ENCODE measurements around the gene LPP. TPM values are rescaled to one million over a fixed set of nuclear protein-coding genes. Genes with fewer than 3 reads are reported as not detected.

The LPP gene
- total RNA-seq, 1 experiment from 2014 or later = 0.04 TPM

- Histone ChIP-seq H3K36me3 (no peaks in the 10 kb centered on the region), H3K27me3 (no peaks in the 10 kb centered on the region), H3K9me3 (replicated peaks) (no peaks in the 10 kb centered on the region), H3K4me3 (no peak overlapping the region), H3K4me1 (no peaks in the 10 kb centered on the region), H3K27ac (no peak overlapping the region)
- DNase-seq = no peak
Observed at GRCh38 chr3:188470508-188471130, 316.7 kb downstream of the LPP start.

- Histone ChIP-seq H3K36me3 (no peaks in the 10 kb centered on the region), H3K27ac (no peak overlapping the region), H3K4me3 (no peak overlapping the region), H3K9me3 (replicated peaks) (no peaks in the 10 kb centered on the region), H3K4me1 (no peaks in the 10 kb centered on the region), H3K27me3 (no peaks in the 10 kb centered on the region)
- DNase-seq = no peak
Observed at GRCh38 chr3:188471723-188472122, 317.8 kb downstream of the LPP start.

GRCh38 chr3:188472336-188472735 lies 318.4 kb downstream of the LPP start:
- no peaks in the 10 kb centered on the region for H3K27me3 ChIP-seq
- no peaks in the 10 kb centered on the region for H3K9me3 ChIP-seq (replicated peaks)
- no peak for DNase-seq
- no peak overlapping the region for H3K27ac ChIP-seq
- no peaks in the 10 kb centered on the region for H3K4me1 ChIP-seq
- H3K4me3 ChIP-seq = no peak overlapping the region
- no peaks in the 10 kb centered on the region for H3K36me3 ChIP-seq

DNA sequence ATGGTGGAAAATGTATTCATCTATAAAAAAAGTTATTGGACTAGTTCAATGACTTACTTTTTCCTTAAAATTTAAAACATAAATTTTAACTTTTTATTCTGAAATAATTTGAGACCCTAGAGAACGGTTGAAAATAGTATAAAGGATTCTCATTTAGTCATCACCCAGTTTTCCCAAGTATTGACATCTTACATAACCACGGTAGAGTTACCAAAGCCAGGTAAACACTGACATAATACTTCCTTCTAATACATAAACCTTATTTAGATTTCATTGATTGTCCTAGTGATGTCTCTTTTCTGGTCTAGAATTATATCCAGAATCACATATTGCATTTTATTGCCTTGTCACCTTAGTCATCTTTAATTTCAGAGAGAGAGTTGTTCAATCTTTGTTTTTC lies 319.1 kb downstream of the LPP start:
- no peak overlapping the region for H3K27ac ChIP-seq
- H3K27me3 ChIP-seq = no peaks in the 10 kb centered on the region

DNA sequence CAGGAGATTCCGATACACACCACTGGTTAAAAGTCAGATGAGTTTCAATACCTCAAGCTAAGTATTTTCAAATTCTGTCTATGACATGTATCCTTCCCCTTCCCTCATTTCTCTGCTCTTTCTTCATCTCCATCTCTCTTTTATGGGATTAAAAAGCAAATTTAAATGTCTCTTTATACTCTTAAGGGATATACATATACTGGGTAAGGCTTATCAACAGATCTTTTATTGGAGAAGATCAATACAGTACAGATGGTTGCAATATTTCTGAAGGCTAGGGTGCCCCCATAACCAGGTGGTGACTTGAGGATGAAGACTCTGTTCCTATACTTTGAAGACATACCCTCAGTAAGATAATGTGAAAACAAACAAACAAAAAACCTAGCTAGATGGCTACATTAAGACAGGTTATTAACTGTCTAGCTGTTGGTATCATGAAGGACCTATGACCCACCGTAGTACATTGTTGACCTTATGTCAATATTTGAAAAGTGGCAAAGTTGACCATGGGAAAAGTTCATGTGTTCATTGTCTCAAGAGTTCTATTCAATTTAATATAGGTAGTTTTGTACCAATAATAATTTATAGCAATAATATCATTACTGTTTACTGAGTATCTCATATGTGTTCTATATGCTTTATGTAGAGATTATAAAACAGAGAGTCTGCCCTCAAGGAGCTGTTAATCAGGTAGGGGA lies 319.8 kb downstream of the LPP start:
- H3K4me3 ChIP-seq = no peak overlapping the region

More for the DNA sequence above, 319.1 kb downstream of the LPP start:
- Histone ChIP-seq H3K4me3 (no peak overlapping the region), H3K4me1 (no peaks in the 10 kb centered on the region), H3K36me3 (no peaks in the 10 kb centered on the region), H3K9me3 (replicated peaks) (no peaks in the 10 kb centered on the region)
- DNase-seq = no peak

GRCh38 chr3:188476935-188477334 lies 323.0 kb downstream of the LPP start:
- no peak for DNase-seq

More for the DNA sequence above, 319.8 kb downstream of the LPP start:
- Histone ChIP-seq H3K27ac (no peak overlapping the region), H3K9me3 (replicated peaks) (no peaks in the 10 kb centered on the region), H3K4me1 (no peaks in the 10 kb centered on the region), H3K27me3 (no peaks in the 10 kb centered on the region), H3K36me3 (no peaks in the 10 kb centered on the region)
- no peak for DNase-seq

GRCh38 chr3:188480011-188480410 lies 326.1 kb downstream of the LPP start:
- H3K9me3 ChIP-seq (replicated peaks) = no peaks in the 10 kb centered on the region
- H3K36me3 ChIP-seq = no peaks in the 10 kb centered on the region
- no peaks in the 10 kb centered on the region for H3K4me1 ChIP-seq
- H3K4me3 ChIP-seq = no peak overlapping the region
- DNase-seq = no peak
- no peaks in the 10 kb centered on the region for H3K27me3 ChIP-seq
- no peak overlapping the region for H3K27ac ChIP-seq

More at GRCh38 chr3:188476935-188477334, 323.0 kb downstream of the LPP start:
- Histone ChIP-seq H3K4me1 (no peaks in the 10 kb centered on the region), H3K36me3 (no peaks in the 10 kb centered on the region), H3K9me3 (replicated peaks) (no peaks in the 10 kb centered on the region), H3K4me3 (no peak overlapping the region), H3K27ac (no peak overlapping the region), H3K27me3 (no peaks in the 10 kb centered on the region)

DNA sequence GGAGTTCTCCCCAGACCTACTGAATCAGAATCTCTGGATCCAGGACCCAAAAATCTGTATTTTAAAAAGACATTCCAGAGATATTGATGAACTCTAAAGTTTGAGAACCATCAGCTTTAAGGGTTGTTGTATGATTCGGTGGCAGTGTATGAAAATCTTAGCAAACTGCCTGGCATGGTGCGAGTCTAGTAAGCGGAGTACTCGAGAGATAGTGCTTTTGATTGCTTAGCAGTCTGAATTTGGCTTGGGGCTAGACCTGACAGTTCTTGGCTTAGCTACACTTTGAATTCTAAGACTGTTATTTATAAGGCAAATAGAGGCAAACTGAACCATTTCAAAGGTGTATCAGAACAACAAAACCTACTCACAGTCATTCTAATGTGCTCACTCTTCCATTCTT lies 329.0 kb downstream of the LPP start:
- DNase-seq = no peak

DNA sequence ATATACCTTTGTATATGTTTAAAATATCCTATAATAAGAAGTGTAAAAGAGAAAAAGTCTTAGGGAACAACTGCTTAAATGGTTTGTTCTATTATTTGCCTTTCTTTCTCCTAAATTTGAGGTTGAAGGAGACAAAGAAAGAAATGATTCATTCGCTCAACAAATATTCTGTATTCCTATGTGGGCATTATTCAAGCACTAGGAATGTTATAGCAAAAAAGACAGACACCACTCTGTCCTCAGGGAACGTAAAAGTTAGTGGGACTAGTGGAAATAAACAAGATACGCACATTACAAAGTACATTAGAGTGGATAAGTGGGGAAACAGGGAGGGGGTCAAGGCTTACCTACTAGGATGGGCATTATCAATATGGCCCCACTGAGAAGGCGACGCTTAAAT lies 332.2 kb downstream of the LPP start:
- Histone ChIP-seq H3K4me3 (no peak overlapping the region), H3K27ac (no peak overlapping the region)
- DNase-seq = no peak

More for the DNA sequence above, 329.0 kb downstream of the LPP start:
- no peak overlapping the region for H3K27ac ChIP-seq
- H3K9me3 ChIP-seq (replicated peaks) = no peaks in the 10 kb centered on the region
- no peaks in the 10 kb centered on the region for H3K27me3 ChIP-seq
- H3K4me1 ChIP-seq = no peaks in the 10 kb centered on the region
- H3K36me3 ChIP-seq = no peaks in the 10 kb centered on the region
- H3K4me3 ChIP-seq = no peak overlapping the region

DNA sequence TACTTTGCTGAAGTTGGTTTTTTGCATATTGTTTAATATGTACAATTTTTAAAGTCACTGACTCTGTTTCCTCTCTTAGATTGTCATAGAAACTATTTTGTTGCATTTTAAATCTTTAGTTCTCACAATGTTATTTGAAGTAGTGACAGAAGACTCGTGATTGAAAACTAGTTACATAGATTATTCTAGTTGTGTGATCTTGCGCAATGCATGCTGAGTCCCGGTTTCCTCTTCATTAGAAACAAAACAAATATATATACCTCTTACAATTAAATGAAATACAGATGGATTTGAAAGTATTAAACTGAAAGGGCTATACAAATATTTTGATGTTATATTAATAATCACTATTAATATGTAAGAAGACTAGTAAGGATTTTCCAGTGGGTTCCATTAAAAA lies 333.0 kb downstream of the LPP start:
- no peak for DNase-seq
- no peaks in the 10 kb centered on the region for H3K27me3 ChIP-seq
- H3K4me1 ChIP-seq = no peaks in the 10 kb centered on the region
- no peaks in the 10 kb centered on the region for H3K36me3 ChIP-seq
- H3K4me3 ChIP-seq = no peak overlapping the region
- H3K27ac ChIP-seq = no peak overlapping the region
- H3K9me3 ChIP-seq (replicated peaks) = no peaks in the 10 kb centered on the region

More for the DNA sequence above, 332.2 kb downstream of the LPP start:
- Histone ChIP-seq H3K36me3 (no peaks in the 10 kb centered on the region), H3K27me3 (no peaks in the 10 kb centered on the region), H3K9me3 (replicated peaks) (no peaks in the 10 kb centered on the region), H3K4me1 (no peaks in the 10 kb centered on the region)

- no peak overlapping the region for H3K4me3 ChIP-seq
- no peaks in the 10 kb centered on the region for H3K36me3 ChIP-seq
- H3K9me3 ChIP-seq (replicated peaks) = no peaks in the 10 kb centered on the region
- H3K27me3 ChIP-seq = no peaks in the 10 kb centered on the region
- no peak for DNase-seq
- no peak overlapping the region for H3K27ac ChIP-seq
- no peaks in the 10 kb centered on the region for H3K4me1 ChIP-seq
Observed at GRCh38 chr3:188487652-188488051, 333.7 kb downstream of the LPP start.

DNA sequence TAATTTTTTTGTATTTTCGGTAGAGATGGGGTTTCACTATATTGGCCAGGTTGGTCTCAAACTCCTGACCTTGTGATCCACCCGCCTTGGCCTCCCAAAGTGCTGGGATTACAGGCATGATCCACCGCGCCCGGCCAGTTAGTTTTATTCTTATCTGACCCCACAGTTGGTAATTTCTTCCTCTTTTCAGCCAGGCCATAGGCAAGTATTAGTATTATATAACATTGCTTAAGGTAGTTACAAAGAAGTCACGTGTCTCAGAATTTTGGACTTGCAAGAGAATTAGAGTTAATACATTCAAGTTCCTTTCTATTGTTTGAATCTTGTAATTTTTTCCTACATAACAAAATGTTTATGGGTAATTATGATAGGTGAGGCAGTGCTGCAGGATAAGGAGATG lies 334.8 kb downstream of the LPP start:
- H3K36me3 ChIP-seq = no peaks in the 10 kb centered on the region
- H3K9me3 ChIP-seq (replicated peaks) = no peaks in the 10 kb centered on the region
- no peaks in the 10 kb centered on the region for H3K4me1 ChIP-seq
- H3K4me3 ChIP-seq = no peak overlapping the region
- DNase-seq = no peak
- no peak overlapping the region for H3K27ac ChIP-seq
- H3K27me3 ChIP-seq = no peaks in the 10 kb centered on the region

DNA sequence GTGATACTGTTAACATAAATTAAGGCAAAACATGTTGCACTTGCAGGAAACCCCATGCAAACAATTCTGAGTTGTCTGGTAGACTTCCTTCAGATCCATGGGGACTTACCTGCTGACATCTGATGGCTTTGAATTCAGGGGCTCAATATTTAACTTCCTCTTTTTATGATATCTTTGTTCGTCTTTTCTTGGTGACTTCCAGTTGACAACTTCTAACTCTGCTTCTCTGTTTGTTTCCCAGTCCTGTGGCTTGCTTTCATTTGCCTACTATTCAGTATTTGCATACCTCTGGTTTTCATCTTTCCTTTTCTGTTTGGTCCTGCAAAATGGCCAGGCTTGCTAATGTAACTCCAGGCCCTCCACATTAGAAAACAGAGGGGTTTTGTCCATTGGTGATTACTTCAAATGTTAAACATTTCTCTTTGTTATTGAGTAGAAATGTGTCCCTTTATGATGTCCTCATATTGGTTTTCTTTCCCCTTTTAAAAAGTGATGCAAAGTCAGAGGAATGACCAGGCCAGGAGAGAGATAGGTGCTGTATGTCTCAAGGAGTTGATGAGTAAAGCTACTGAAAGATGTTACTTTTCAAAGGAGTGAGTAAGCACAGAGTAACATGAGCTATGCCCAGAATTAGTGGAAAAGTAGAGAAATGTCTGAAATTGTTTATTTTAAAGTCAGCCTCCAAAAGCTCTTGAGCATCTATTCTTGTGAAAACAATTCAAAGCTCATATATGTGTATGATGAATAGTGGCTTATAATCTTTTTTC lies 335.9 kb downstream of the LPP start:
- DNase-seq = no peak
- Histone ChIP-seq H3K4me1 (no peaks in the 10 kb centered on the region), H3K4me3 (no peak overlapping the region), H3K27ac (no peak overlapping the region), H3K9me3 (replicated peaks) (no peaks in the 10 kb centered on the region), H3K27me3 (no peaks in the 10 kb centered on the region), H3K36me3 (no peaks in the 10 kb centered on the region)

- no peak for DNase-seq
- H3K4me1 ChIP-seq = no peaks in the 10 kb centered on the region
- H3K9me3 ChIP-seq (replicated peaks) = no peaks in the 10 kb centered on the region
- H3K27ac ChIP-seq = no peak overlapping the region
- H3K27me3 ChIP-seq = no peaks in the 10 kb centered on the region
- no peaks in the 10 kb centered on the region for H3K36me3 ChIP-seq
- no peak overlapping the region for H3K4me3 ChIP-seq
Observed at GRCh38 chr3:188490416-188490815, 336.5 kb downstream of the LPP start.

GRCh38 chr3:188491276-188491687 lies 337.3 kb downstream of the LPP start:
- DNase-seq = no peak
- H3K27me3 ChIP-seq = no peaks in the 10 kb centered on the region
- no peaks in the 10 kb centered on the region for H3K36me3 ChIP-seq
- no peak overlapping the region for H3K4me3 ChIP-seq
- no peaks in the 10 kb centered on the region for H3K4me1 ChIP-seq
- no peaks in the 10 kb centered on the region for H3K9me3 ChIP-seq (replicated peaks)
- no peak overlapping the region for H3K27ac ChIP-seq

Measured in SJCRH30 (cell line).